ENCODE results near the gene FITM1. TPM values are rescaled to one million over a fixed set of nuclear protein-coding genes. Genes with fewer than 3 reads are reported as not detected.
A peak's percentile ranks its signal among the peaks of the same experiment; 100 is the strongest.

Gene FITM1
- total RNA-seq, 2 experiments from 2014 or later = 1.5 to 1.7 TPM

DNA sequence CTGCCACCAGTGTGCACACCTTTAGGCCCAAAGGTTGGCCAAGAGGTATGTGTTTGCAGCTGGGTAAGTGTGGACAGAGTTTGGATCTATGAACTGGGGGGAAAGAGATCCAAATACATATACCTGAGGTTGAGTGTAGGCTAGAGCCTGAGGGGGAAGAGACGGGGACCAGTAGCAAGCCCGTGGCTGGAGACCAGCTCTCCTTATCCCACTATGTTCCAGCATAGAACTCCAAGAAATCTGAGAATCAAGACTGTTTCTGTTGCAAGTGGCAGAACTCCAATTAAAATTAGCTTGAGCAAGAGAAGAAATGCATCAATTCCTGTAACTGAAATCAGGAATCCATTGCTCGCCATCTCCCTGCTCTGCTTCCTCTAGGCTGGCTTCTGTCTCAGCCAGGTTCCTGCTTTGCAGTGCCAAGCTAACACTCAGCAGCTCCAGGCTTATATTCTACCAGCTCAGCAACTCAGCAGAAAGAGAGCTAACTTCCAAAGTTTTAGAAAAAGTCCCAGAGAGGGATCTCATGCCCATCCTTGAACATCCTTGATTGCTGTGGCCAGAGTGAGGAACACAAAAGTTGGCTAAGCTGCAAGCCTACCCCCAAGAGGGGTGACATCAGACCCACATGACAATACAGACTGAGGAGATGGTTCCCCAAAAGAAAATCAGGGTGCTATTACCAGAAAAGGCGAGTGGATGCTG lies 37.8 kb upstream of the FITM1 start:
- intact Hi-C loops (cut with DNase I, micrococcal nuclease) = loop anchor here in 1 of 2 experiments (10.0 kb wide), 1 partner anchor 118 kb away; no protein-coding TSS in a partner anchor
- Mint-ChIP-seq H3K27me3 (no peaks in the 10 kb centered on the region), H3K4me1 (ENCODE audit: low read depth) (peaks cover 37% of the 10 kb centered on the region), H3K9me3 (no peaks in the 10 kb centered on the region), H3K36me3 (ENCODE audit: low read depth) (peaks cover 15% of the 10 kb centered on the region), H3K27ac (peak overlapping the region; percentile 90), H3K4me3 (peak overlapping the region; percentile 97)
- ATAC-seq (ENCODE audit: poor library complexity) = no peak
- Histone ChIP-seq H3K36me3 (ENCODE audit: insufficient read depth, low read length) (peaks cover 3% of the 10 kb centered on the region), H3K9me3 (ENCODE audit: control insufficient read depth in 1 of 2, insufficient read depth in 1 of 2, low read length in 2 of 2) (no peaks in the 10 kb centered on the region), H3K27me3 (ENCODE audit: control insufficient read depth in 1 of 2, insufficient read depth in 2 of 2, low read length in 2 of 2) (no peaks in the 10 kb centered on the region), H3K4me1 (ENCODE audit: insufficient read depth, low read length) (peaks cover 29% of the 10 kb centered on the region), H3K27ac (ENCODE audit: low read depth in 1 of 2, low read length in 2 of 2) (no peak overlapping the region), H3K4me3 (ENCODE audit: low read length) (no peak overlapping the region)
- DNase-seq = peak in 2 of 14 experiments; percentile 29 to 37
- TF ChIP-seq, protein P1, sequence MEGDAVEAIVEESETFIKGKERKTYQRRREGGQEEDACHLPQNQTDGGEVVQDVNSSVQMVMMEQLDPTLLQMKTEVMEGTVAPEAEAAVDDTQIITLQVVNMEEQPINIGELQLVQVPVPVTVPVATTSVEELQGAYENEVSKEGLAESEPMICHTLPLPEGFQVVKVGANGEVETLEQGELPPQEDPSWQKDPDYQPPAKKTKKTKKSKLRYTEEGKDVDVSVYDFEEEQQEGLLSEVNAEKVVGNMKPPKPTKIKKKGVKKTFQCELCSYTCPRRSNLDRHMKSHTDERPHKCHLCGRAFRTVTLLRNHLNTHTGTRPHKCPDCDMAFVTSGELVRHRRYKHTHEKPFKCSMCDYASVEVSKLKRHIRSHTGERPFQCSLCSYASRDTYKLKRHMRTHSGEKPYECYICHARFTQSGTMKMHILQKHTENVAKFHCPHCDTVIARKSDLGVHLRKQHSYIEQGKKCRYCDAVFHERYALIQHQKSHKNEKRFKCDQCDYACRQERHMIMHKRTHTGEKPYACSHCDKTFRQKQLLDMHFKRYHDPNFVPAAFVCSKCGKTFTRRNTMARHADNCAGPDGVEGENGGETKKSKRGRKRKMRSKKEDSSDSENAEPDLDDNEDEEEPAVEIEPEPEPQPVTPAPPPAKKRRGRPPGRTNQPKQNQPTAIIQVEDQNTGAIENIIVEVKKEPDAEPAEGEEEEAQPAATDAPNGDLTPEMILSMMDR (IDR thresholded peaks at IDR 0.05) = no peak
- POLR2A ChIA-PET = interaction anchor here (1.3 to 8.5 kb wide), 8 partner anchors 12 to 85 kb away, joined by 3 to 89 read pairs (median 18); partner anchors contain the start of genes DCAF11, IRF9, NRL and PSME2
- CTCF ChIA-PET = interaction anchor here (0.7 to 7.3 kb wide), 3 partner anchors 10 to 149 kb away, joined by 3 to 63 read pairs (median 3); partner anchors contain the start of gene TINF2

DNA sequence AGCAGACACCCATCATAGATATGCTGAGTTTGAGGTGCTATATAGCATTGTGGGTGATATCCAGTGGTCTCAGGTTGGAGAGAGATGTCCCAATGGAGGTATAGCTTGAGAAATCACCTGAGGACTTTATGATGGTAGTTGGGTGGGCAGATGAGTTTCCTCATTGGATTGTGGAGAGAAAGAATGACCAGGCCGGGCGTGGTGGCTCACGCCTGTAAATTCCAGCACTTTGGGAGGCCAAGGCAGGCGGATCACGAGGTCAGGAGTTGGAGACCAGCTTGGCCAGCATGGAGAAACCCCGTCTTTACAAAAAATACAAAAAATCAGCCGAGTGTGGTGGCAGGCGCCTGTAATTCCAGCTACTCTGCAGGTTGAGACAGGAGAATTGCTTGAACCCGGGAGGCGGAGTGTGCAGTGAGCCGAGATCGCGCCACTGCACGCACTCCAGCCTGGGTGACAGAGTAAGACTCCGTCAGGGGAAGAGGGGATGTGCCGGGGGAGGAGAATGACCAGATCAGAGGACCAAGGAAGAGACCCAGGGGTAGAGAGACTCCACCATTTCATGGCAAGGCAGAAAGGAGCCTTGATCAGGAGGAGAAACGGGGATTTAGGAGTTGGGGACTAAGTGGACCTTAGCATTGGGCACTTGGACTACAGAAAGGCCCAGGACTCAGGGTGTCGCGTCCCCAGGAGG lies 37.1 kb upstream of the FITM1 start:
- H3K9me3 Mint-ChIP-seq = no peaks in the 10 kb centered on the region
- peaks cover 15% of the 10 kb centered on the region for H3K36me3 Mint-ChIP-seq (ENCODE audit: low read depth)
- H3K4me1 Mint-ChIP-seq (ENCODE audit: low read depth) = peaks cover 37% of the 10 kb centered on the region
- peak overlapping the region; percentile 90 for H3K27ac Mint-ChIP-seq
- intact Hi-C loops (cut with DNase I, micrococcal nuclease) = loop anchor here in 1 of 2 experiments (10.0 kb wide), 1 partner anchor 119 kb away; no protein-coding TSS in a partner anchor
- Histone ChIP-seq H3K27ac (ENCODE audit: low read depth in 1 of 2, low read length in 2 of 2) (peak overlapping the region in 1 of 2 donors; percentile 78), H3K9me3 (ENCODE audit: control insufficient read depth in 1 of 2, insufficient read depth in 1 of 2, low read length in 2 of 2) (no peaks in the 10 kb centered on the region), H3K4me1 (ENCODE audit: insufficient read depth, low read length) (peaks cover 29% of the 10 kb centered on the region), H3K27me3 (ENCODE audit: control insufficient read depth in 1 of 2, insufficient read depth in 2 of 2, low read length in 2 of 2) (no peaks in the 10 kb centered on the region), H3K4me3 (ENCODE audit: low read length) (peak overlapping the region; percentile 97), H3K36me3 (ENCODE audit: insufficient read depth, low read length) (peaks cover 6% of the 10 kb centered on the region)
- POLR2A ChIA-PET = interaction anchor here (1.3 to 8.5 kb wide), 11 partner anchors 13 to 149 kb away, joined by 3 to 89 read pairs (median 14); partner anchors contain the start of genes DCAF11, EMC9, IRF9 and NRL
- ATAC-seq (ENCODE audit: poor library complexity) = no peak
- peak overlapping the region; percentile 97 for H3K4me3 Mint-ChIP-seq
- no peak for DNase-seq
- TF ChIP-seq, protein P1 (IDR thresholded peaks at IDR 0.05) = no peak
- no peaks in the 10 kb centered on the region for H3K27me3 Mint-ChIP-seq
- CTCF ChIA-PET = interaction anchor here (0.7 to 7.3 kb wide), 3 partner anchors 11 to 149 kb away, joined by 3 to 63 read pairs (median 3); partner anchors contain the start of gene TINF2
